HEK293 (cell line): ENCODE data around the gene KLHL29.

Experiments used
- CTCF ChIA-PET: fragments of 350-600 bp; formaldehyde crosslinking; extraction: SDS; loops from one replicate; lab custom pipeline; 2021; ENCODE audit warnings: antibody characterized with exemption; lab: Yijun Ruan, JAX
- POLR2A ChIA-PET: fragments of 300-600 bp; formaldehyde crosslinking; extraction: SDS; loops from one replicate; lab custom pipeline; 2020; ENCODE audit warnings: antibody characterized with exemption, inconsistent platforms; lab: Yijun Ruan, JAX
- H3K27ac ChIP-seq: fragments of 200-500 bp; sonication (Bioruptor generic); 2 replicates; pipeline ENCODE4 v1.5.1; 2014; ENCODE audit warnings: low read depth, low read length, control low read depth, inconsistent platforms; ENCODE audit errors: extremely low read depth
- H3K36me3 ChIP-seq, 2 experiments: fragments of 200-500 bp in 1 of 2; sonication (Bioruptor generic) in 1 of 2; 1 replicate in 1 of 2; 2 replicates in 1 of 2; pipeline ENCODE4 v1.5.1; 2014 to 2017; ENCODE audit warnings: inconsistent platforms in 2 of 2, low read length in 2 of 2; ENCODE audit not compliant: control insufficient read depth in 2 of 2, insufficient read depth in 1 of 2
- H3K4me1 ChIP-seq: fragments of 200-500 bp; sonication (Bioruptor generic); 2 replicates; pipeline ENCODE4 v1.5.1; 2014; ENCODE audit warnings: mild to moderate bottlenecking, low read length, inconsistent platforms; ENCODE audit not compliant: control insufficient read depth, insufficient read depth
- H3K4me3 ChIP-seq: 2 replicates; pipeline ENCODE4 v1.5.1; 2011; ENCODE audit warnings: low read depth, mild to moderate bottlenecking, control low read depth, low read length, moderate library complexity
- H3K9me3 ChIP-seq: fragments of 200-500 bp; sonication (Bioruptor generic); 2 replicates; pipeline ENCODE4 v1.5.1; 2014; ENCODE audit warnings: low read depth, low read length, inconsistent platforms; ENCODE audit not compliant: control insufficient read depth, insufficient read depth
- BCL11B ChIP-seq: fragments of 450-650 bp; formaldehyde crosslinking; IDR thresholded peaks from 2 replicates; pipeline ENCODE4 v1.5.1; 2016; ENCODE audit warnings: low read depth, missing biosample characterization, missing genetic modification characterization
- EGR2 ChIP-seq: fragments of 450-650 bp; formaldehyde crosslinking; IDR thresholded peaks from 2 replicates; pipeline ENCODE4 v1.5.1; 2016; ENCODE audit warnings: low read depth, missing biosample characterization, missing genetic modification characterization
- FEZF1 ChIP-seq: fragments of 450-650 bp; formaldehyde crosslinking; IDR thresholded peaks from 2 replicates; pipeline ENCODE4 v1.5.1; 2016; ENCODE audit warnings: missing biosample characterization, missing genetic modification characterization
- MEIS1 ChIP-seq: sonication (generic); formaldehyde crosslinking; IDR thresholded peaks from 2 replicates; pipeline ENCODE4 v1.8.1; 2022; ENCODE audit warnings: missing genetic modification reagents, mild to moderate bottlenecking, borderline replicate concordance
- MYNN ChIP-seq: fragments of 450-650 bp; formaldehyde crosslinking; IDR thresholded peaks from 2 replicates; pipeline ENCODE4 v1.5.1; 2016; ENCODE audit warnings: missing biosample characterization, missing genetic modification characterization, borderline replicate concordance
- PRDM10 ChIP-seq: fragments of 450-650 bp; formaldehyde crosslinking; IDR thresholded peaks from 2 replicates; pipeline ENCODE4 v1.5.1; 2016; ENCODE audit warnings: missing biosample characterization, missing genetic modification characterization
- SALL2 ChIP-seq: fragments of 450-650 bp; formaldehyde crosslinking; IDR thresholded peaks from 2 replicates; pipeline ENCODE4 v1.5.0; 2017; ENCODE audit warnings: missing biosample characterization, mild to moderate bottlenecking, missing genetic modification characterization, borderline replicate concordance
- TCF7L2 ChIP-seq: IDR thresholded peaks from 2 replicates; pipeline ENCODE4 v1.6.1; 2011; ENCODE audit warnings: low read depth, mild to moderate bottlenecking, inconsistent platforms, low read length, moderate library complexity, borderline replicate concordance
- ZBTB48 ChIP-seq: fragments of 450-650 bp; formaldehyde crosslinking; IDR thresholded peaks from 2 replicates; pipeline ENCODE4 v1.5.1; 2016; ENCODE audit warnings: missing biosample characterization, missing genetic modification characterization
- ZBTB49 ChIP-seq: fragments of 450-650 bp; formaldehyde crosslinking; IDR thresholded peaks from 2 replicates; pipeline ENCODE4 v1.5.1; 2016; ENCODE audit warnings: missing biosample characterization, missing genetic modification characterization, low read depth
- ZBTB8A ChIP-seq: fragments of 450-650 bp; formaldehyde crosslinking; IDR thresholded peaks from 2 replicates; pipeline ENCODE4 v1.5.1; 2016; ENCODE audit warnings: missing biosample characterization, missing genetic modification characterization
- ZFHX2 ChIP-seq: fragments of 450-650 bp; formaldehyde crosslinking; conservative IDR thresholded peaks from 2 replicates; pipeline ENCODE4 v1.5.1; 2016; ENCODE audit warnings: missing biosample characterization, missing genetic modification characterization
- ZFP41 ChIP-seq: fragments of 450-650 bp; formaldehyde crosslinking; IDR thresholded peaks from 2 replicates; pipeline ENCODE4 v1.5.1; 2016; ENCODE audit warnings: missing biosample characterization, missing genetic modification characterization, borderline replicate concordance
- ZIC2 ChIP-seq: fragments of 450-650 bp; formaldehyde crosslinking; IDR thresholded peaks from 2 replicates; pipeline ENCODE4 v1.5.1; 2016; ENCODE audit warnings: missing biosample characterization, missing genetic modification characterization
- ZNF112 ChIP-seq: fragments of 450-650 bp; formaldehyde crosslinking; IDR thresholded peaks from 2 replicates; pipeline ENCODE4 v1.5.0; 2017; ENCODE audit warnings: missing biosample characterization, missing genetic modification characterization
- ZNF16 ChIP-seq: fragments of 450-650 bp; formaldehyde crosslinking; IDR thresholded peaks from 2 replicates; pipeline ENCODE4 v1.5.1; 2016; ENCODE audit warnings: low read depth, missing biosample characterization, missing genetic modification characterization
- ZNF2 ChIP-seq: fragments of 450-650 bp; formaldehyde crosslinking; IDR thresholded peaks from 2 replicates; pipeline ENCODE4 v1.5.1; 2016; ENCODE audit warnings: missing biosample characterization, missing genetic modification characterization
- ZNF24 ChIP-seq: fragments of 450-650 bp; formaldehyde crosslinking; IDR thresholded peaks from 2 replicates; pipeline ENCODE4 v1.5.1; 2016; ENCODE audit warnings: missing biosample characterization, missing genetic modification characterization
- ZNF324 ChIP-seq: fragments of 450-650 bp; formaldehyde crosslinking; IDR thresholded peaks from 2 replicates; pipeline ENCODE4 v1.5.1; 2016; ENCODE audit warnings: missing biosample characterization, missing genetic modification characterization
- ZNF426 ChIP-seq: fragments of 450-650 bp; formaldehyde crosslinking; IDR thresholded peaks from 2 replicates; pipeline ENCODE4 v1.5.1; 2017; ENCODE audit warnings: missing biosample characterization, missing genetic modification characterization, mild to moderate bottlenecking, inconsistent platforms, moderate library complexity
- ZNF449 ChIP-seq: fragments of 450-650 bp; formaldehyde crosslinking; IDR thresholded peaks from 2 replicates; pipeline ENCODE4 v1.5.1; 2017; ENCODE audit warnings: missing biosample characterization, mild to moderate bottlenecking, missing genetic modification characterization, moderate library complexity
- ZNF530 ChIP-seq: fragments of 450-650 bp; formaldehyde crosslinking; IDR thresholded peaks from 2 replicates; pipeline ENCODE4 v1.5.1; 2016; ENCODE audit warnings: low read depth, missing biosample characterization, missing genetic modification characterization
- ZNF837 ChIP-seq: fragments of 450-650 bp; formaldehyde crosslinking; IDR thresholded peaks from 2 replicates; pipeline ENCODE4 v1.5.1; 2016; ENCODE audit warnings: missing biosample characterization, missing genetic modification characterization
- ZNF843 ChIP-seq: fragments of 450-650 bp; formaldehyde crosslinking; IDR thresholded peaks from 2 replicates; pipeline ENCODE4 v1.5.1; 2016; ENCODE audit warnings: missing biosample characterization, missing genetic modification characterization

The KLHL29 gene

GRCh38 chr2:23586741-23587306 is 201.8 kb downstream of the KLHL29 start (continued):
- no peak for TF ChIP-seq ZBTB49 (tag by site-specific recombination)
- TF ChIP-seq MEIS1 (CRISPR knock-in tag) = no peak
- TF ChIP-seq ZNF112 (tag by site-specific recombination) = no peak
- TF ChIP-seq ZNF324 (tag by site-specific recombination) = no peak
- no peak for TF ChIP-seq ZNF24 (tag by site-specific recombination)
- TF ChIP-seq BCL11B (tag by site-specific recombination) = no peak
- no peak for TF ChIP-seq ZNF2 (tag by site-specific recombination)
- TF ChIP-seq ZNF843 = no peak
- TF ChIP-seq ZNF530 (tag by site-specific recombination) = no peak
- no peak for TF ChIP-seq ZNF449 (tag by site-specific recombination)
- TF ChIP-seq FEZF1 (tag by site-specific recombination) = 0 out of 2 replicates have a peak, but pooled peaks have one; percentile 18
- peak; percentile 44; the same call in 1 of the 2 replicates for TF ChIP-seq ZBTB8A (tag by site-specific recombination)

GRCh38 chr2:23587341-23587880 is 202.4 kb downstream of the KLHL29 start:
- POLR2A ChIA-PET = no interaction called here
- Histone ChIP-seq H3K9me3 (no peaks in the 10 kb centered on the region), H3K36me3 (no peaks in the 10 kb centered on the region), H3K4me3 (no peak overlapping the region), H3K27ac (no peak overlapping the region), H3K4me1 (0 out of 2 replicates have a peak, but pooled peaks cover 2% of the 10 kb centered on the region)
- CTCF ChIA-PET = interaction anchor here (0.5 to 2.0 kb wide), 2 partner anchors 12 to 20 kb away, joined by 3 to 5 read pairs; no protein-coding TSS in a partner anchor
- TF ChIP-seq TCF7L2 (0 out of 2 replicates have a peak, but pooled peaks have one; percentile 30), SALL2 (tag by site-specific recombination) (no peak), EGR2 (tag by site-specific recombination) (no peak)

- CTCF ChIA-PET = interaction anchor here (0.5 kb wide), 1 partner anchor 12 kb away, joined by 3 read pairs; no protein-coding TSS in a partner anchor
- POLR2A ChIA-PET = no interaction called here
- Histone ChIP-seq H3K27ac (no peak overlapping the region), H3K9me3 (no peaks in the 10 kb centered on the region), H3K4me3 (no peak overlapping the region), H3K4me1 (0 out of 2 replicates have a peak, but pooled peaks cover 2% of the 10 kb centered on the region), H3K36me3 (no peaks in the 10 kb centered on the region)
- TF ChIP-seq ZNF24 (tag by site-specific recombination) (no peak), MYNN (no peak), EGR2 (tag by site-specific recombination) (peak; percentile 51; the same call in 1 of the 2 replicates), ZIC2 (peak; percentile 29; the same call in 1 of the 2 replicates), ZNF837 (tag by site-specific recombination) (no peak), ZFP41 (tag by site-specific recombination) (no peak), ZBTB48 (tag by site-specific recombination) (no peak), ZNF16 (tag by site-specific recombination) (no peak), ZFHX2 (tag by site-specific recombination) (peak; percentile 38), PRDM10 (tag by site-specific recombination) (peak; percentile 42), FEZF1 (tag by site-specific recombination) (no peak), ZNF426 (no peak)
Measured at GRCh38 chr2:23588106-23588505, 203.1 kb downstream of the KLHL29 start.
